NCI-H446 (cell line): ENCODE measurements around the gene CLEC1A.

Source experiments
- DNase-seq, 2 experiments: peaks; one replicate each; lab custom pipeline; 2025; lab: John Stamatoyannopoulos, UW

Gene CLEC1A, protein sequence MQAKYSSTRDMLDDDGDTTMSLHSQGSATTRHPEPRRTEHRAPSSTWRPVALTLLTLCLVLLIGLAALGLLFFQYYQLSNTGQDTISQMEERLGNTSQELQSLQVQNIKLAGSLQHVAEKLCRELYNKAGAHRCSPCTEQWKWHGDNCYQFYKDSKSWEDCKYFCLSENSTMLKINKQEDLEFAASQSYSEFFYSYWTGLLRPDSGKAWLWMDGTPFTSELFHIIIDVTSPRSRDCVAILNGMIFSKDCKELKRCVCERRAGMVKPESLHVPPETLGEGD

DNA sequence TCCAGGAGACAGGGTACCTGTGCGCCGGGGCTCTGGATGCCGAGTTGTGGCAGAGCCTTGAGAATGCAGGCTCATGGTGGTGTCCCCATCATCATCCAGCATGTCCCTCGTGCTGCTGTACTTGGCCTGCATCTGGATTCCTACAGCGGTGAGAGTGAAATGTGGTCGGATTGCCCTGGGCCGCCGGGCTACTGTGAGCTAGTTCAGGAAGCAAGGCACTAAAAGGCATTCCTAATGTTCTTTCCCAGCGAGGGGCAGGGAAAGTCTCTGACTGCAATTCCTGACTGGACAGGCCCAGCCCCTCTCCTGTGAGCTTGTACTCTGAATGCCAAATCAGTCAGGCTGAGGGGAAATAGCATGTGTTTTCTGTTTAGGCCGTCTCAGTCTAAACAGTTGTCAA is at the start of gene CLEC1A:
CLEC1A (minus strand) TSS at position 195 of the 400 bp plus-strand sequence; CDS start at position 132, 63 bp downstream.
- no peak for DNase-seq

DNA sequence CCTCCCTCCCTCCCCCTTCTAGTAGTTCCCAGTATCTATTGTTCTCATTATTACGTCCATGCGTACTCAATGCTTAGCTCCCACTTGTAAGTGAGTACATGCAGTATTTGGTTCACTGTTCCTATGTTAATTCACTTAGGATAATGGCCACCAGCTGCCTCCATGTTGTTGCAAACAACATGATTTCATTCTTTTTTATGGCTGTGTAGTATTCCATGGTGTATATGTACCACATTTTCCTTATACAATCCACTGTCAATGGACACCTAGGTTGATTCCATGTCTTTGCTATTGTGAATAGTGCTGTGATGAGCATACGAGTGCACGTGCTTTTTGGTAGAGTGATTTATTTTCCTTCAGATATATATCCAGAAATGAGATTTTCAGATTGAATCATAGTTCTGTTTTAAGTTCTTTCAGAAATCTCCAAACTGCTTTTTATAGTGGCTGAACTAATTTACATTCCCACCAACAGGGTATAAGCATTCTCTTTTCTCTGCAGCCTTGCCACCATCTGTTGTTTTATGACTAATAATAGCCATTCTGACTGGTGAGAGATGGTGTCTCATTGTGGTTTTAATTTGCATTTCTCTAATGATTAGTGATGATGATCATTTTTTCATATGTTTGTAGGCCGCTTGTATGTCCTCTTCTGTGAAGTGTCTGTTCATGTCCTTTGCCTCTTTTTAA is 49.1 kb upstream of the CLEC1A start:
- no peak for DNase-seq

DNA sequence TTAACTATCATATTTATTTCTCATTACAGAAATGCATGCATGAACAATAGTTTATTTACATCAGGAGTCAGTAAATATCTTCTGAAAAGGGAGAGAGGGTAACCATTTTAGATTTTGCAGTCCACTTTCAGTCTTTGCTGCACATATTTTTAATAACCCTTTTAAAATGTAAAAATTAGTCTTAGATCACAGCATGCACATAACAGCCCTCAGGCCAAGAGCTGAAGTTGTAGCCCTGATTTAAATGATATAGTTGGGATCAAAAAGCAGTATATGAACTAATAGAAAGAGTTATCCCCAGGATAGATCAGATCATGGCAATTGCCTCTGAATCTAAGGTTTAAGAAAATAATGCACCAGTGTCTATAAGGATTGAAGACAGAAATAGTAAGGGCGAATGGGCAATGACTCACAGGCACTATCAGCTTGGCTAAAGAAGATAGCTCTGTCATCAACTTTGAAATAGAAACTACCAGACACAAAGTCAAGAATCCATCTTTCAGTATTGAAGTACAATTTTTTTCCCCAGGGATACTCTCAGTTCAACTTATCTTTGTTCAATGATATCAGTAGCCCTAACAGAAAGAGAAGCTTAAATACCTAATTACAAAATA is 44.3 kb upstream of the CLEC1A start:
- no peak for DNase-seq

DNA sequence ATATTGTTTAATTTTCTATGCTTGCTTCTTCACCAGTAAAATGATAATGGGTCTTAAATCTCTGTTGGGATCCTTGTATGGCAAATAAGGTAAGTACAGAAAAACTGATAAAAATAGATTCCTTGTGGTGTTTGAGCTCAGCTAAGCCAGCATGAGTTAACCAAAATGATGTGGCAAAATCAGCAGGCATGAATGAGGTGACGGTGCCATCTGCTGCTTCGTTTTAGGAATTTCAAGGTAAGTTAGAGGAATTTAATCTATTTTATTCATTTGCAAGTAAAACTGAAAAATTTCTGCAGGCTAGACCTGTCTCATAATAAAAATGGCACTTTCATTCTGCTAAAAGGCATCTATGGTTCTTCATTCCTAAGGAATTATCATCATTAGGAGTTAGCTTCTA is 41.2 kb upstream of the CLEC1A start:
- peak in 1 of 2 experiments; percentile 20 for DNase-seq

DNA sequence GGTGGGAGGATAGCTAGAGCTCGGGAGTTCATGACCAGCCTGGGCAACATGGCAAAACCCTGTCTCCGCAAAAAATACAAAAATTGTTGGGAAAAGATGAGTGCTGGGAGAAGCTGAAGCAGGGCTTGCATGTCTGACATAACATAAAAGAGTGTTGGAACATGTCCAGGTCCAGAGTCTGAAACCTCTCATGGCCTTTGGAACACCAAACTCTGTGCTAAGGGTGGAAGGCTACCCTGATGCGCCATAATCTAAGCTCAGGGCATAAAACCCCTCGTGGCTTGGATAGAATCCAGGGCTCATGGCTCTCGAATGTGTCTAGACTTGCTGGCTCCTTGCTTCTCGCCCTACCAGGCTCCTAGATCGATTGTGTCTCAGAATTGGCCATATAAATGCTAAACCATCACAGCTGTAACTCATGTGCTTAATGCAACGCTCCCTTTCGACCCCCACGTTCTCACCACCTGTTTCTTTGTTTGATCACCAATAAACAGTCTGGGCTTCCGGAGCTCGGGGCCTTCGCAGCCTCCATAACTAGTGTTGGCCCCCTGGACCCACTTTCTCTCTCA is 37.9 kb upstream of the CLEC1A start:
- DNase-seq, result peak in 1 of 2 experiments; percentile 40

DNA sequence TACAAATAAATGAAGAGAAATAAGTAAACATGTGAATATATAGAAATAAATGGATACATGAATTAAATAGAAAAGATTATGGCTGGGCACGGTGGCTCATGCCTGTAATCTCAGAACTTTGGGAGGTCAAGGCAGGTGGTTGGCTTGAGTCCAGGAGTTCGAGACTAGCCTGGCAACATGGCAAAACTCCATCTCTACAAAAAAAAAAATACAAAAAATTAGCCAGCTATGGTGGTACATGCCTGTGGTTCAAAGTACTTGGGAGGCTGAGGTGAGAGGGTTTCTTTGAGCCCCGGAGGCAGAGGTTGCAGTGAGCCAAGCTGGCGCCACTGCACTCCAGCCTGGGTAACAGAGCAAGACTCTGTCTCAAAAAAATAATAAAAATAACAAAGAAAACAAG is 36.3 kb upstream of the CLEC1A start:
- DNase-seq, result no peak

DNA sequence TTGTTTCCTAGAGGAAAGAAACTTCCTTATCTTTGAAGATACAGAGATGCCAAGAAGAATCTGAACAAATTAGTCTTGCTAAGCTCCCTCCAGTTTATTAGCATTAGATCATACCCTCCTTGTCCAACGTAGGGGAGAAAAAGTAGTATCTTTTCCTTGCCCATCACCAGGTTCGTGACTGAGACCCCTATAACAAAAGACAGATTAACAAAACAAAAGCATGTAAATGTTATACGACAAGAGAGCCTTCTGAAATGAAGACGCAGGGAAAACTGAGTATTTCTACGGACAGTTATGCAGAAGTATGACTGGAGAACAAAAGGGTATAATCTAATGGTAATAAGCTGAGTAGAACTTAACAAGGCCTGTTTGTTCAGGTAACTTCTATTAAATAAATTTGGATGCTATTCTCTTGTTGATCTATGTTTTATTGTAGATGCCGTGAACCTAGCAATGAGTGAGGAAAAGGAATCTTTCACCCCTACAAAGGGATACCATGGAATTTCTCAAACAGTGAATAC is 34.1 kb upstream of the CLEC1A start:
- DNase-seq, result no peak

DNA sequence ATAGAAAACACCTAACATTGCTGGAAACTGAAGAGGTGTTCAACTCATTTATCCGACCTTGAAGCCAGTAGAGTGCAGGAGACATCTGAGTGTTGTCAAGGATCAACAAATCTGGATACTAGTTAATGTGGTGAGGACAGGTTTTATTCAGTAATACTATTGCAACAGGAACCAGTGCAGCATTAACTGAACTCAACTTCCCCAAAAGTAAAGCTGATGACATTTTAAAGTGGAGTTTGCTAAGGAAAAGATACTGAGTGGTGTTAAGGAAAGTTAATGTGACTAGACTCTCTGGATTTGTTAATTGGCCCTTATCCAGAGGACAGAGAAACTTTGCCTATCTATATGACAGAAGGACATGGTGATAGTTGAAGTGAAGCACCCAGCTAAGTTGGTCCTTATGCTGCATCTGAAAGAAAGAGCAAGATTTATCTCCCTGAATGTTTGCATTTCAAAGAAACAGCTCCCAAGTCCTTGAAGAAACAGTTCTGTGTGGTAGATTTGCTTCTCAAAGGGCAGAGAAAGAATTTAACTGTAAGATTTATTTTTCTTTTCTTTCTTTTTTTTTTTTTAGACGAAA is 32.4 kb upstream of the CLEC1A start:
- DNase-seq, result no peak

DNA sequence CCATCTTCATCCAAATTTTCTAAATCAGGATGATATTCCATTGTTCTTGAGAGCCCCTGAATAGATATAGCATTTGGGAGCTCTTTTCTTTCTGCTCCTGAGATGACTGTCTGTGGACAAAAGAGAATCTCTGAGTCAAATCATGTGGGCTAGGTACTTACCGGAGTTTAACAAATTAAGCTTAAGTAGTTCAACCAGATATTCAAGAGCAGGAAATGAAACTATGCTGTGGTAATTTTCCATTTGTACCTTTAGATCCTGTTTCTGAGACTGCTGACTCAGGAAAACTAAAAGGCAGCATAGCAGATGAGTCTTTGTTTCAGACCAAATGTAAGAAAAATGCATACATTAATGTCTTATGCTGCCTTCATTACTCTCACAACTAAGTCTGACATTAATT is 31.3 kb upstream of the CLEC1A start, which contains the start of gene CLEC7A:
CLEC7A (minus strand) TSS at position 158 of the 400 bp plus-strand sequence; CDS start at position 41, 117 bp downstream.
- DNase-seq, result no peak

DNA sequence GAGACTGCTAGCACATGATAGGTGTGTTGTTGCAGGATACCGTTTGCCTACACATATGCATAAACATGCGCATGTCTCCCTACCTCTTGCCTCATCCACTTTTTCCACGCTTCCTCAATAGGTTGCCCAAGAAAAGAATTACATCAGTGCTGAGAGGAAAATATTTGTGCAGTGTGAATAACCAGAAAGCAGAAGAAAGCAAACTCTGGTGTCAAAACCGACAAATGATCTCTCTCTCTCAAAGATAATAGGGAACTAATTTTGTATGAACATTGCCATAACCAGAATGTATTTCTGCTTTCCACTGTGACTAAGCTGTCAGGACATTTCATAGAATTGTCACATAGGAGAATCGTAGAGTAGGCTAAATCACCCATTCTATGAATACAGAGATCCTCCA is 29.9 kb upstream of the CLEC1A start:
- no peak for DNase-seq

DNA sequence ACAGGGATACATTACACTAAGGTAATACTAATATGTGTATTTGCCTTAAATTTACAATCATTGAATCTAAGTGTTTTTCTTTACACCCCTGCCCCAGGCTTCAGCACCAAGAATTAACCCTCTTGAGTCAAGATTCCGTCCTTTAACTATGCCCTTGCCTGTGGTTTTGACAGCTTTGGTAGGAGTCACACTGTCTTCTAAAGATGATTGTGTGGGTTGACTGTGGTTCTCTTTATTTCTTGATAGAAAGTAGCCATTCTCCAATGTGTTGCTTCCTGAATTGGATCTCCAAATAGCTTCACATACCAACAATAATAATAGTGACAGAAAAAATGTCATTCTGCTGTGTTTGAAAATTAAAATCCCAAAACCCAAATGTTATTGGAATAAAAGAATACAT is 27.6 kb upstream of the CLEC1A start:
- no peak for DNase-seq

DNA sequence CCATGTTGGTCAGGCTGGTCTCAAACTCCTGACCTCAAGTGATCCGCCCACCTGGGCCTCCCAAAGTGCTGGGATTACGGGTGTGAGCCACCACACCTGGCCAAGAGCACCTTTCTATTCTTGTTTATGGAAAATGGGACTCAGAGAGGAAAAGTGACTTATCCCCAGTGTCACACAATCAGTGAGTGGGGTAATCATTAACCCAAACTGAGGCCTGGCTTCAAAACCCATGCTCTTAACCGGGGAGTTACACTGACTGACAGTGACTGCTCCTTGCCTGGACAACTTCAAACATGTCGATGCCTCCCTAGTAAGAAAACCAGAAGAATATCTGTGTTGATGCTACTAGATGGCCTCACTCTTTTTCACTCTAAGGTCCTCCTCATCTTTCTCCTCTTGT is 23.9 kb upstream of the CLEC1A start:
- DNase-seq, result no peak

DNA sequence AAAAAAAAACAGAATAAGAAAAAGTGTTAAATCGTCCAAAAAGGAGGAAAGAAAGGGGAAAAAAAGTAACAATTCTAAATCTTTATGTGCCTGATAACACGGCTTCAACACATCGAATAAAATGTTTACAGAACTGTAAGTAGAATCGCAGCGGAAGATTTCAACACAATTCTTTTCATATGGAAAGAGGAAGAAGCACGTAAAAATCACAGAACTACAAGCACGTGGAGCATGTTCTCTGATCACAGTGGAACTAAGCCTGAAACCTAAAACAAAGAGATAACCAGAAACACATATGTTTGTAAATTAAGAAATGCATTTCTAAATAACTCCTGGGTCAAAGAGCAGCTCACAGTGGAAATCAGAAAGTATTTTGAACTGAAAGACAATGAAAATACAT is 22.5 kb upstream of the CLEC1A start:
- DNase-seq, result no peak

DNA sequence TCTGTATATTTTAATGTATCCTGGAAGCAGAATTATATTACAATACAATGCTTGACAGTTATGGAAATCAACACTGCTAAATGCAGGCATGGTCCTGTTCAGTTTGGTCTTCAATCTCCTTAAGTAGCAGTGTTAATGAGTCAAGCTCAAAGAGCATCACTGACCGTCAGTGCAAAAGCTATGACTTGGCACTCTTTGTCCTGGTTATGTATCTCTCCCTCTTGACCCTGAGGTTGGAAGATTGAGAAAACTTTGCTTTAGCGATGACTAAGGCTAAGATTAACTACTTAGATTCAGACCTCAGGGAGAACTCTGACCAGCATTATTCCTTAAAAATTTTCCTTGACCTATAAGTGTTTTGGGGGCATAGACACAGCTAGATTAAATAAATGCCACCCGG is 20.3 kb upstream of the CLEC1A start:
- no peak for DNase-seq

DNA sequence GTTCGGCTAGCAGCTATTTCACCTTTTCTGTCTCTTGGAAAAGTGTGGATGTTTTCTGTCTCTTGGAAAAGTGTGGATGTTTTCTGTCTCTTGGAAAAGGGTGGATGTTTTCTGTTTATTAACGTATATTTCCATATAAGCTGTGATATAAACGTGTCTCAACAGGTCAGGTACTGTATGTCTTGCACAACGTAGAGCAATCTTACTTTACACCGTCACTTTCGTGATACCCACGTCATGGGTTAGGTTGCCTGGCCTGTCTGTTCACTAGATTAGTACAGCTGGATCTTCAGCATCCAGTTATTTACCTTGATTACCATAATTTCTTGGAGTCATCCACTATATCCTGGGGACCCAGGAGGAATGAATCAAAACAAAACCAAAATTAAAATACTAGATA is 17.1 kb upstream of the CLEC1A start:
- DNase-seq, result no peak

DNA sequence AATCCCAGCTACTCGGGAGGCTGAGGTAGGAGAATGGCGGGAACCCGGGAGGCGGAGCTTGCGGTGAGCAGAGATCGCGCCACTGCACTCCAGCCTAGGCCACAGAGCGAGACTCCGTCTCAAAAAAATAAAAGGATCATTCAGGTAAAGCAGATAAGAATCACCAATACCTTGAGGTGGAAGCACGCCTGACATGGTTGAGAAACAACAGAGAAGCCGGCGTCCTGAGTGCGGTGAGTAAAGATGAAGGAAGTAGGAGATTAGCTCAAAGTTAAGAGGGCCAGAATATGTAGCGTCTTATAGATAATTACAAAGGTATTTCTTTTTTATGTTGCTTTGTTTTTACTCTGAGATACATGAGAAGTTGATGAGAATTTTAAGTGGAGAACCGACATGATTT is 16.5 kb upstream of the CLEC1A start:
- no peak for DNase-seq

DNA sequence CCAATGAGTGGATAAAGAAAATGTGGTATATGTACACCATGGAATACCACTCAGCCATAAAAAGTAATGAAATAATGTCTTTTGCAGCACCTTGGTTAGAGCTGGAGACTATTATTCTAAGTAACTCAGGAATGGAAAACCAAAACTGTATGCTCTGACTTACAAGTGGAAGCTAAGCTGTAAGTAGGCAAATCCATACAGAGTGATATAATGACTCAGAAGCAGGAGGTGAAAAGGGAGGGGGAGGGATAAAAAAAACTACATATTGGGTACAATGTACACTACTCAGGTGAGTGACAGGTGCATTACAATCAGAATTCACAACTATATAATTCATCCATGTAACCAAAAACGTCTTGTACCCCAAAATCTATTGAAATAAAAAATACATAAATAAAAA is 15.1 kb upstream of the CLEC1A start:
- DNase-seq, result no peak

DNA sequence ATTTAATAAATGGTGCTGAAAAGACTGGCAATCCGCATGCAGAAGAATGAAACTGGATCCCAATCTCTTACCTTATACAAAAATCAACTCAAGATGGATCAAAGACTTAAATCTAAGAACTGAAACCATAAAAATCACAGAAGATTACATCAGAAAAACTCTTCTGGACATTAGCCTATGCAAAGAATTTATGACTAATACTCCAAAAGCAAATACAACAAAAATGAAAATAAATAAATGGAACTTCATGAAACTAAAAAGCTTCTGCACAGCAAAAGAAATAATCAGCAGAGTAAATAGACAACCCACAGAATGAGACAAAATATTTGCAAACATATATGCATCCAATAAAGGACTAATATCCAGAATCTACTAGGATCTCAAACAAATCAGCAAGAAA is 14.3 kb upstream of the CLEC1A start:
- DNase-seq, result no peak

DNA sequence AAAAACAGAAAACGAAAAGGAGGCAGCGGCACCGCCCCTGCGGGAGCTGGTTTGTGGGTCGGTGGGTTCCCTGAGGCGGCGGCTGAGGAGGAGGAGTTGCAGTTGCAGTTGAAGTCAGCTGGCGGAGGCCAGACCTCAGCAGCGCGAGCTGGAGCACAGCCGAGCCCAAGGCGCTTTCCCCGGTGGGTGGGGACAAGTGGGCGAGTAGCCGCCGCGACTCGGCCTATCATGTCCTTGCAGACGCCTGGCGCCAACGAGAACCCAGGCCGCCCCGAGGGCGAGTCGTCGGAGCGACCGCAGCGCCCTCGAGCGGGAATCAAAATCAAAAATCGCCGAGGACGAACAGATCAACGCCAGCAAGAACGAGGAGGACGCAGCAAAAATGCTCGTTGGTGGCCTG is 12.7 kb upstream of the CLEC1A start:
- no peak for DNase-seq

DNA sequence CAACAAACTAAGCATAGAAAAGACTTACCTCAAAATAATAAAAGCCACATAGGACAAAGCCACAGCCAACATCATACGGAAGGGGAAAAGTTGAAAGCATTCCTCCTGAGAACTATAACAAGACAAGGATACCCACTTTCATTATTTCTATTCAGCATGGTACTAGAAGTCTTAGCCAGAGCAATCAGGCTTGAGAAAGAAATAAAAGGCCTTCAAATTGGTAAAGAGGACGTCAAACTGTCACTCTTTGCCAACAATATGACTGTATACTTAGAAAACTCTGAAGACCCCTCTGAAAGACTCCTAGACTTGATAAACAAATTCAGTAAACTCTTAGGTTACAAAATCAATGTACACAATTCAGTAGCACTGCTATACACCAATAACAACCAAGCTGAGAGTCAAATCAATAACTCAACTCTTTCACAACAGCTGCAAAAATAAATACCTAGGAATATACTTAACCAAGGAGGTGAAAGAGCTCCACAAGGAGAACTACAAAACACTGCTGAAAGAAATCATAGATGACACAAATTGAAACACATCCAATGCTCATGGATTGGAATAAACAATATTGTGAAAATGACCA is 11.6 kb upstream of the CLEC1A start:
- DNase-seq, result no peak

DNA sequence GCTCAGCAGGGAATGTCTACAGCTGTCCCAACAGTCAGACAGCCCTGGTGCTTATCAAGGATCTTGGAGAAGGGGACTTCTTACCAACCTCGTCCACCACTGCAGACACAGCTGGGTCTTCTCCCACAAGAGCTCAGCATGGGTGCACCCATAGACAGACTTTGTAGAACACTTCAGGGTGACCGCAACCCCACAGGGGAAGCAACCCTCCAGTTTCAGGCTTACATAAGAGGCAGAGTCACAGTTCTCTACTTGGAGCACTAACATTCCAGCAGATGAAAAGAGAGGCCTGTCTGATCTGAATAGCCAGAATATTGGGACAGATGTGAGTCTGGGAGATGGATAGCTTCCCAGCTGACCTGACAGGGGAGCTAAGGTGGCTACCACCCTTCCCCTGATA is 3.5 kb upstream of the CLEC1A start:
- no peak for DNase-seq

DNA sequence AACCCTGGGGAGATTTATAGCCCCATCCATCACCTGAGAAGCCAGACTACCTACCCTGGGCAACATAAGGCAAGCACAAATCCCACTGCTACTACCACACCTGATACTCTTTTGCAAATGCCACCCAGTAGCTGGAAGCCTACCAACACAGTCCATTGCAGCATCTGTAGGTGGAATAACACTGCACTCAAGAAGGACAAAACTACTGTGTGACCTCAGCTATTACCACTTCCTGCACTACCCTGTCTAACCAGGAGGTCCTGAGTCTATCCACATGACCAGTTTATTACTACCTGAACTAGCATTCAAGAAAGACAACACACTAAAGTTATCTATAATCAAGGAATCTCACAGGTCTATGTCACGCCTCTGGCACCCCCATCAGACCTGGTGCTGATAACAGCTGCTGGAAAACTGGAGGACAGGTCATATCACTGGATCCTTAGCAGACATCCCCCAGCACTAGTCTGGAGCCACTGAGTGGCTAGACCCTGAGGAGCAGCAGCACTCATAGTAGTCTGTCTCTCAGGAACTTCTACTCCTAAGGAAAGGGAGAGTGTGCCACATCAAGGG is 2.9 kb upstream of the CLEC1A start:
- DNase-seq, result no peak
